ENCODE data around the gene CLEC10A.

GRCh38 chr17:7122381-7122780 lies 42.3 kb upstream of the CLEC10A start:
- TF ChIP-seq POLR2A (IDR thresholded peaks at IDR 0.05) (no peak), POLR2AphosphoS5 (IDR thresholded peaks at IDR 0.05) (no peak)
